Mononuclear cell (primary cell): ENCODE results near the gene TAB2. TPM values are rescaled to one million over a fixed set of nuclear protein-coding genes. Genes with fewer than 3 reads are reported as not detected.

ENCODE experiments used
- H3K27me3 ChIP-seq: 2 replicates; pipeline ENCODE4 v1.6.0; 2011; ENCODE audit warnings: low read length, control low read depth; ENCODE audit not compliant: insufficient read depth
- H3K4me1 ChIP-seq: 2 replicates; pipeline ENCODE4 v1.5.1; 2011; ENCODE audit warnings: mild to moderate bottlenecking, low read length, control low read depth; ENCODE audit not compliant: insufficient read depth
- H3K4me3 ChIP-seq: 2 replicates; pipeline ENCODE4 v1.5.1; 2011; ENCODE audit warnings: mild to moderate bottlenecking, low read length, moderate library complexity
- H3K9me3 ChIP-seq: 2 replicates; pipeline ENCODE4 v1.5.1; 2011; ENCODE audit warnings: low read depth, mild to moderate bottlenecking, control low read depth, low read length
- total RNA-seq: library from RNA; depleted of rRNA; stranded (reverse); fragments of >200 nt; gene quantifications from one replicate; pipeline ENCODE4 v1.2.3, GENCODE V29; 2012

TAB2 gene
- total RNA-seq, result 118 TPM

- Histone ChIP-seq H3K9me3 (no peaks in the 10 kb centered on the region), H3K27me3 (no peaks in the 10 kb centered on the region), H3K4me3 (peak within 1 kb of the TSS; percentile 75), H3K4me1 (peaks cover 16% of the 10 kb centered on the region)
Observed at GRCh38 chr6:149317644-149318571, at the start of gene TAB2. Gene TAB2, plus strand, starts transcription at chr6:149317712. Its CDS starts 52,286 bp downstream, at chr6:149369998.

- Histone ChIP-seq H3K9me3 (no peaks in the 10 kb centered on the region), H3K4me1 (peaks cover 75% of the 10 kb centered on the region), H3K4me3 (no peak overlapping the region), H3K27me3 (no peaks in the 10 kb centered on the region)
Observed at GRCh38 chr6:149268146-149268545, 49.4 kb upstream of the TAB2 start.

- no peak overlapping the region for H3K4me3 ChIP-seq
- no peaks in the 10 kb centered on the region for H3K27me3 ChIP-seq
- H3K4me1 ChIP-seq, result peaks cover 81% of the 10 kb centered on the region
- H3K9me3 ChIP-seq, result no peaks in the 10 kb centered on the region
Observed at GRCh38 chr6:149268768-149269167, 48.7 kb upstream of the TAB2 start.

- Histone ChIP-seq H3K4me3 (no peak overlapping the region), H3K9me3 (no peaks in the 10 kb centered on the region), H3K4me1 (peaks cover 85% of the 10 kb centered on the region), H3K27me3 (no peaks in the 10 kb centered on the region)
Observed at GRCh38 chr6:149270616-149271015, 46.9 kb upstream of the TAB2 start.

- no peak overlapping the region for H3K4me3 ChIP-seq
- peaks cover 75% of the 10 kb centered on the region for H3K4me1 ChIP-seq
- H3K27me3 ChIP-seq, result no peaks in the 10 kb centered on the region
- H3K9me3 ChIP-seq, result no peaks in the 10 kb centered on the region
Observed at GRCh38 chr6:149271348-149272340, 45.9 kb upstream of the TAB2 start.

GRCh38 chr6:149273318-149273717 lies 44.2 kb upstream of the TAB2 start:
- Histone ChIP-seq H3K4me1 (peaks cover 61% of the 10 kb centered on the region), H3K4me3 (no peak overlapping the region), H3K27me3 (no peaks in the 10 kb centered on the region), H3K9me3 (no peaks in the 10 kb centered on the region)

- Histone ChIP-seq H3K4me1 (peaks cover 60% of the 10 kb centered on the region), H3K9me3 (no peaks in the 10 kb centered on the region), H3K27me3 (no peaks in the 10 kb centered on the region), H3K4me3 (no peak overlapping the region)
Observed at GRCh38 chr6:149275621-149276020, 41.9 kb upstream of the TAB2 start.

GRCh38 chr6:149277621-149278020 lies 39.9 kb upstream of the TAB2 start:
- H3K9me3 ChIP-seq, result no peaks in the 10 kb centered on the region
- H3K27me3 ChIP-seq, result no peaks in the 10 kb centered on the region
- H3K4me3 ChIP-seq, result no peak overlapping the region
- peaks cover 40% of the 10 kb centered on the region for H3K4me1 ChIP-seq

GRCh38 chr6:149278997-149279396 lies 38.5 kb upstream of the TAB2 start:
- Histone ChIP-seq H3K4me3 (no peak overlapping the region), H3K4me1 (peaks cover 26% of the 10 kb centered on the region), H3K27me3 (no peaks in the 10 kb centered on the region), H3K9me3 (no peaks in the 10 kb centered on the region)

- H3K4me3 ChIP-seq, result no peak overlapping the region
- no peaks in the 10 kb centered on the region for H3K27me3 ChIP-seq
- no peaks in the 10 kb centered on the region for H3K9me3 ChIP-seq
- peaks cover under 1% of the 10 kb centered on the region for H3K4me1 ChIP-seq
Observed at GRCh38 chr6:149284904-149285303, 32.6 kb upstream of the TAB2 start.

- no peaks in the 10 kb centered on the region for H3K4me1 ChIP-seq
- no peaks in the 10 kb centered on the region for H3K9me3 ChIP-seq
- H3K4me3 ChIP-seq, result no peak overlapping the region
- no peaks in the 10 kb centered on the region for H3K27me3 ChIP-seq
Observed at GRCh38 chr6:149285626-149286025, 31.9 kb upstream of the TAB2 start.

GRCh38 chr6:149286905-149287304 lies 30.6 kb upstream of the TAB2 start:
- Histone ChIP-seq H3K27me3 (no peaks in the 10 kb centered on the region), H3K4me3 (no peak overlapping the region), H3K9me3 (no peaks in the 10 kb centered on the region), H3K4me1 (no peaks in the 10 kb centered on the region)

- Histone ChIP-seq H3K4me3 (no peak overlapping the region), H3K4me1 (no peaks in the 10 kb centered on the region), H3K27me3 (no peaks in the 10 kb centered on the region), H3K9me3 (no peaks in the 10 kb centered on the region)
Observed at GRCh38 chr6:149289192-149289781, 28.2 kb upstream of the TAB2 start.

- no peaks in the 10 kb centered on the region for H3K4me1 ChIP-seq
- no peaks in the 10 kb centered on the region for H3K27me3 ChIP-seq
- no peaks in the 10 kb centered on the region for H3K9me3 ChIP-seq
- no peak overlapping the region for H3K4me3 ChIP-seq
Observed at GRCh38 chr6:149289966-149290365, 27.5 kb upstream of the TAB2 start.

- no peaks in the 10 kb centered on the region for H3K27me3 ChIP-seq
- H3K4me1 ChIP-seq, result no peaks in the 10 kb centered on the region
- no peaks in the 10 kb centered on the region for H3K9me3 ChIP-seq
- no peak overlapping the region for H3K4me3 ChIP-seq
Observed at GRCh38 chr6:149293244-149293643, 24.3 kb upstream of the TAB2 start.
